SKM-1 treated with dmso at 0.1 percent for 144 hours (cell line): ENCODE data around the gene CENATAC.
A peak's percentile ranks its signal among the peaks of the same experiment; 100 is the strongest.
"Not testable (repeated sequence)": the region's sequence is repeated elsewhere in the genome, so short reads cannot be mapped to it uniquely, and the experiment has no call there.

ENCODE experiments used
- DNase-seq: peaks from one replicate; lab custom pipeline; 2025; ENCODE audit not compliant: unreplicated experiment; lab: John Stamatoyannopoulos, UW

Gene CENATAC

GRCh38 chr11:118997627-118998387, at the start of gene CENATAC:
TSS of gene CENATAC (plus strand) at chr11:118998138. CDS start at chr11:118998198, 60 bp downstream.
- peak; percentile 91 for DNase-seq

GRCh38 chr11:118953265-118953664, 44.7 kb upstream of the CENATAC start:
- DNase-seq: no peak

DNA sequence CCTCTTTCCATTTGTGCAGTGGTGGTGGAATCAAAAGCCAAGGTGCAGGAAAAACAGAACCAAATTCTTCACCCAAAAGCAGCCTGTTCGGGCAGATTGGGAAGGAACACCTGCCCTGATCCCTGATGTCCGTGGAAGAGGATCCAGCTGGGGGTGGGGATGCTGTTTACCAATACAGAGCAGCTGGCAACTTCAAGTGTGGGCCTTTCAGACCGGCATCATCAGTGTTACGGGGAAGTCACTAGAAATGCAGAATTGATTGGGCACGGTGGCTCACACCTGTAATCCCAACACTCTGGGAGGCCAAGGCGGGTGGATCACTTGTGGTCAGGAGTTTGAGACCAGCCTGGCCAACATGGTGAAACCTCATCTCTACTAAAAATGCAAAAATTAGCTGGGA, 44.0 kb upstream of the CENATAC start:
- DNase-seq: not testable (repeated sequence)

- peak; percentile 56 for DNase-seq
Observed at GRCh38 chr11:118956094-118956846, 41.7 kb upstream of the CENATAC start, which contains the start of gene UPK2. TSS of gene UPK2 (plus strand) at chr11:118956298. CDS start at chr11:118956351, 53 bp downstream.

DNA sequence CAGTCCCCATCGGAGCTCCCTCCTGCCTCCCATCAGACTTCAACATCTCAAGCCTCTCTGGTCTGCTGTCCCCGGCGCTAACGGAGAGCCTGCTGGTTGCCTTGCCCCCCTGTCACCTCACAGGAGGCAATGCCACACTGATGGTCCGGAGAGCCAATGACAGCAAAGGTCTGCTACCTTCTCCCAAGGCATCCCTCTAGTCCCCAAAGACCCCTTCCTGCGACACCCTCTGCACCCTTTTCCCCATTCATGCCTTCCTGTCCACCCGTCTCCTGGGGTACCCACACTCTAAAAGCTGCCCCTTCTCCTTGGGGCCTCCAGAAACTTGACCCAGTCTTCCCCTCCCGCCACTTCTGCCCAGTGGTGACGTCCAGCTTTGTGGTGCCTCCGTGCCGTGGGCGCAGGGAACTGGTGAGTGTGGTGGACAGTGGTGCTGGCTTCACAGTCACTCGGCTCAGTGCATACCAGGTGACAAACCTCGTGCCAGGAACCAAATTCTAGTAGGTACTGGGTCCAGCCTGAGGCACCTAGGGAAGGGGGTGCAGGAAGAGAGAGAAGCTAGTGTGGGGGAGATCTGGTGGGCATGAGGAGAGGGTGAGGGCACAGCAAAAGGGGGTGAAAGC, 41.0 kb upstream of the CENATAC start:
- no peak for DNase-seq

- no peak for DNase-seq
Observed at GRCh38 chr11:118957549-118957948, 40.4 kb upstream of the CENATAC start.

- no peak for DNase-seq
Observed at GRCh38 chr11:118957968-118958367, 40.0 kb upstream of the CENATAC start.

- no peak for DNase-seq
Observed at GRCh38 chr11:118958577-118958976, 39.4 kb upstream of the CENATAC start.

- no peak for DNase-seq
Observed at GRCh38 chr11:118961189-118961588, 36.7 kb upstream of the CENATAC start.

DNA sequence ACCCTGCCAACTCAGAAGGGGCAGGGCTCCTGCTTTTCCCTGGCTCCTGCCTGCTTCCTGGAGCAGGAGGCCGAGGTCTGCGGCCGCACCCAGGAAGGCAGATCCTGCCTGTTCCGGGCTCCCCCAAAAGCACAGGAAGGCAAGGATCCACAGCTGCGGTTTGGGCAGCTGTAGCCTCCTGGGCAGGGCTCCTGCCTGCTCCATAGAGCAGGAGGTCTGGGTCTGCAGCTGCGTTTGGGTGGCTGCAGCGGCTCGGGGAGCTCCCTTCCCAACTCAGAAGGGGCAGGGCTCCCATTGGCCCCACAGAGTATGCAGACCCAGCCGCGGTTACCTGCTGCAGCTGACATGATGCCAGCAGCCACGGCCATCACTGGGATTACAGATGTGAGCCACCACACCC, 36.3 kb upstream of the CENATAC start:
- no peak for DNase-seq

GRCh38 chr11:118969508-118969907, 28.4 kb upstream of the CENATAC start:
- not testable (repeated sequence) for DNase-seq

DNA sequence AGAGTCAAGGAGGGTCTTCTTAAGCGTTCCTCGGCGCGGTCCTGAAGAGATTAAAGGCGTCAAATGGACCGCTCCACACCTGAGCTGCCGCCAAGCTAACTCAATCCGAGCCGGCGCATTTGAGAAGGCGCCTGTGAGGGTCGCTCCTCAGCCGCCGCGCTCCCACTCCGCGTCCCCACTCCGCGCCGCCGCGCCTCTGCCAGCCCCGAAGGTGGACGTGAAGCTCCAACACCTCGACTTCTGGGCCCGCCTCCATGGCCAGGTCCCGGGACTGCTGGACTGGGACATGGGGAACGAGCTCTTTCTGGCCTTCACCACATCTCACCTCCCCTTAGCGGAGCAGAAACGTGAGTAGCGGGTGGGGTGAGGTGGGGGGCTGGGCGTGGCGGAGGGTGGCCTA, 26.3 kb upstream of the CENATAC start, which contains the start of gene FOXR1:
Gene FOXR1, plus strand, starts transcription at position 116 of the 400 bp plus-strand sequence. Its CDS starts 171 bp downstream, at position 287.
- DNase-seq: no peak

GRCh38 chr11:118973985-118974384, 24.0 kb upstream of the CENATAC start:
- no peak for DNase-seq

- DNase-seq: no peak
Observed at GRCh38 chr11:118975771-118976709, 21.9 kb upstream of the CENATAC start.

DNA sequence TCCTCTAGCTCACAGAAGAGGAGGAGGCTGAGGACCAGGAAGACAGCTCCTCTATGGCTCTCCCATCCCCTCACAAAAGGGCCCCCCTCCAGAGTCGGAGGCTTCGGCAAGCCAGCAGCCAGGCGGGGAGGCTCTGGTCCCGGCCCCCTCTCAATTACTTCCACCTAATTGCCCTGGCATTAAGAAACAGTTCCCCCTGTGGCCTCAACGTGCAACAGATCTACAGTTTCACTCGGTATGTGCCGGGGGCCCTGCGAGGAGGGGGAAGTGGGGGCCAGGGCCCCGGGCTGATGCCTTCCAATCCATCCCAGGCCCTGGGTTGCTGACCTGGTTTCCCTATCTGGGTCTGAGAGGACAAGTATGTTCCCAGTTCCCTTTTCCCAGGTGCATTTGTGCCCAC, 18.5 kb upstream of the CENATAC start:
- DNase-seq: peak; percentile 65

GRCh38 chr11:118980191-118980881, 17.6 kb upstream of the CENATAC start:
- no peak for DNase-seq

DNA sequence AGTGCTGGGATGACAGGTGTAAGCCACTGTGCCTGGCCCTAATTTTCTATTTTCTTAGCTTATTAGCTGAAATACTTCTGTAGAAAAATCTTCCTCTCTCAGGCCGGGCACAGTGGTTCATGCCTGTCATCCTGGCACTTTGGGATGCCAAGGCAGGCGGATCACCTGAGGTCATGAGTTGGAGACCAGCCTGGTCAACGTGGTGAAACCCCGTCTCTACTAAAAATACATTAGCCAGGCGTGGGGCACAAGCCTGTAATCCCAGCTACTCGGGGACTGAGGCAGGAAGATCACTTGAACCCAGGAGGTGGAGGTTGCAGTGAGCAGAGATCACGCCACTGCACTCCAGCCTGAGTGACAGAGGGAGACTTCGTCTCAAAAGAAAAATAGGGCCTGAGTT, 13.6 kb upstream of the CENATAC start:
- not testable (repeated sequence) for DNase-seq

DNA sequence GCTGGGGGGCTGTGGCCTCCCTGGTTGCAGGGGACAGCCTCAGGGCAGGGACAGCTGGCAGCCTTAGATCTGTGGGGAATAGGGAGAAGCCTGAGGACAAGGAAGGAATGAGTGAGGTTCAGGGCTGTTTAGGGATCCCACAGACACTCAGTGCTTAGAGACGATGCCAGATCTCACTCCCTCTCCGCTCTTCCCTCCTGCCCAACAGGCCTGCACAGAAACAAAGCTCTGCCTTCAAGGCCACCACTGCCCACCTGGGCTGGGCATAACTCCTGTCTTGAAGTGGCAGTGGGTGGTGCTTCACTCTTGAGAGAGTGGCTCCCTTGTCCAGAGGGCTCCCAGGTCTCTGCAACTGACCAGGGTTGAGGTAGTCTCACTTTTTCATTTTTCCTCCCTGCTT, 13.1 kb upstream of the CENATAC start:
- no peak for DNase-seq

DNA sequence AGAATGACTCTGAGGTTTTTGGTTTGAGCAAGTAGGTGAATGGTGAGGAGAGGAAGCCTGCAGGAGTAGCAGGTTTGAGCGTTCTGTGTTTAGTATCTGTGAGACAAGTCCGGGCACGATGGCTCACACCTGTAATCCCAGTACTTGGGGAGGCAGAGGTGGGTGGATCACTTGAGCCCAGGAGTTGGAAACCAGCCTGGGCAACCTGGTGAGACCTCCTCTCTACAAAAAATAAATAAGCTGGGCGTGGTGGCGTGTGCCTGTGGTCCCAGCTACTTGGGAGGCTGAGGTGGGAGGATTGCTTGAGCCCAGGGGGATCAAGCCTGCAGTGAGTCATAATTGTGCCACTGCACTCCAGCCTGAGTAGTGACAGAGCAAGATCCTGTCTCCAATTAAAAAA, 9.7 kb upstream of the CENATAC start:
- no peak for DNase-seq

- not testable (repeated sequence) for DNase-seq
Observed at GRCh38 chr11:118991486-118992038, 6.4 kb upstream of the CENATAC start.
